Measurements from ENCODE around the gene CTDP1. TPM values are rescaled to one million over a fixed set of nuclear protein-coding genes. Genes with fewer than 3 reads are reported as not detected.

The CTDP1 gene
- total RNA-seq, 4 donors from 2014 or later = 16.7 to 25.3 (median 21.6) TPM

DNA sequence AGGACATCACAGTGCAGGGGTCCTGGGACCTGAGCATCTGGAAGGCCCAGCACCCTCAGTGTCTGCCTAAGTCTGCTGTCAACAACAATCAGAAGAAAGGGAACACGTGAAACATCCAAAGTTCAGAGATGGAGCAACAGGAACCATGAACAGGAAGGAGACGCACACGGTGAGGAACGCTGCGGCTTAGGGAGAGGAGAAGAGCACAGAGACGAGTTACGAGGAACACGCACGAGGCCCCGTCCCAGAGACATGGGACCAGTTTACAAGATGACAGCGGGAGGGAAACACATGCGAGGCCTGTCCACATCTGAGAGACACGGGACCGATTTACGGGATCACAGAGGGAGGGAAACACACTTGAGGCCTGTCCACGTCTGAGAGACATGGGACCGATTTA, 115.2 kb downstream of the CTDP1 start:
- no peak for TF ChIP-seq POLR2AphosphoS5 (IDR thresholded peaks at IDR 0.05)
- TF ChIP-seq EP300 (IDR thresholded peaks at IDR 0.05) = no peak
- no peak for TF ChIP-seq CTCF (IDR thresholded peaks at IDR 0.05)
- TF ChIP-seq POLR2A (IDR thresholded peaks at IDR 0.05) = no peak
- 93 to 94% methylated on average over 5 to 10 of the region's 17 CpGs for WGBS, 2 donors (ENCODE audit: low coverage in 1 of 2)
- ATAC-seq = no peak

DNA sequence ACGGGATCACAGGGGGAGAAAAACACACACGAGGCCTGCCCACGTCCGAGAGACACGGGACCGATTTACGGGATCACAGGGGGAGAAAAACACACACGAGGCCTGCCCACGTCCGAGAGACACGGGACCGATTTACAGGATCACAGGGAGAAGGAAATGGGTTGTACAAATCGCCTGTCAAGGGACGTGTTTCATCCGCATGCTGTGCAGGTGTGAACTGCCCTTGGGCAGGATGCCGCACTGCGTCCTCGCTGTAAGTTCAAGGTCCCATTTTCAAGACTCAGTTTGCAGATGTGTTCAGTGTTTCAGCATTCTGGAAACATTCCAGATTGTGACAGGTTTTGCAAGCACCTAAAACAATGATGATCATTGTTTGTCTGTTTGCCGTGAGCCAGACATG, 115.8 kb downstream of the CTDP1 start:
- TF ChIP-seq POLR2A (IDR thresholded peaks at IDR 0.05) (no peak), EP300 (IDR thresholded peaks at IDR 0.05) (no peak), POLR2AphosphoS5 (IDR thresholded peaks at IDR 0.05) (no peak), CTCF (IDR thresholded peaks at IDR 0.05) (no peak)
- H3K9me3 ChIP-seq = no peaks in the 10 kb centered on the region
- no peaks in the 10 kb centered on the region for H3K36me3 ChIP-seq
- no peak overlapping the region for H3K27ac ChIP-seq
- no peak for ATAC-seq
- H3K4me3 ChIP-seq = no peak overlapping the region
- WGBS, 2 donors (ENCODE audit: low coverage in 1 of 2) = 74 to 80% methylated on average over 12 to 14 of the region's 19 CpGs
- H3K27me3 ChIP-seq = peaks cover 71% of the 10 kb centered on the region
- H3K4me1 ChIP-seq = peaks cover 0 to 24% (median 14%) of the 10 kb centered on the region in 3 donors

More for the DNA sequence above, 115.2 kb downstream of the CTDP1 start:
- Histone ChIP-seq H3K36me3 (no peaks in the 10 kb centered on the region), H3K4me3 (no peak overlapping the region), H3K9me3 (no peaks in the 10 kb centered on the region), H3K27me3 (peaks cover 71% of the 10 kb centered on the region), H3K4me1 (peaks cover 0 to 24% (median 14%) of the 10 kb centered on the region in 3 donors), H3K27ac (no peak overlapping the region)

DNA sequence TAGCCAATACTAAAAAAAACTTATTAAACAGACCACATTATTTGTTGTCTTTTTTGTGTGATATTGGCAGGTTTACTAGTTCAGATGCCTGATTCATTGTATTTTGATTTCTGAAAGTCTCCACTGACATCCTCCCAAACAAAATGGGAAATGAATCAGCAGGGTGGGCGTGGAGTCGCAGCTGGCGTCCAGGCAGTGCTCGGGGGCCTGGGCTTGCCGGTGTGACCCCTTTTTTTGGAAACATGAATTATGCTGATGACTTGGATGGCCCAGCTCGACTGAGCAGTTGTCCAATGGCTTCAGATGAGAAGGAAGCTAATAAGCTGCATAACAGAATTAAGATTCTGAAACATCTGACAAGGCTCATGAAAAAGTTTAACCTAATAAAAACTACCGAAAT, 116.4 kb downstream of the CTDP1 start:
- Histone ChIP-seq H3K27me3 (peaks cover 72% of the 10 kb centered on the region), H3K27ac (no peak overlapping the region), H3K4me3 (no peak overlapping the region), H3K9me3 (no peaks in the 10 kb centered on the region), H3K36me3 (no peaks in the 10 kb centered on the region), H3K4me1 (peaks cover 0 to 24% (median 14%) of the 10 kb centered on the region in 3 donors)
- ATAC-seq = no peak
- TF ChIP-seq POLR2AphosphoS5 (IDR thresholded peaks at IDR 0.05) = no peak
- no peak for TF ChIP-seq POLR2A (IDR thresholded peaks at IDR 0.05)
- no peak for TF ChIP-seq CTCF (IDR thresholded peaks at IDR 0.05)
- TF ChIP-seq EP300 (IDR thresholded peaks at IDR 0.05) = no peak
- 45 to 54% methylated on average over 6 of the region's 7 CpGs for WGBS, 2 donors (ENCODE audit: low coverage in 1 of 2)

GRCh38 chr18:79796531-79797405, 117.2 kb downstream of the CTDP1 start:
- 17 to 23% methylated on average over 1 to 9 of the region's 21 CpGs for WGBS, 2 donors (ENCODE audit: low coverage in 1 of 2)
- peaks cover 73% of the 10 kb centered on the region for H3K27me3 ChIP-seq
- TF ChIP-seq CTCF (IDR thresholded peaks at IDR 0.05) (no peak), POLR2A (IDR thresholded peaks at IDR 0.05) (no peak), POLR2AphosphoS5 (IDR thresholded peaks at IDR 0.05) (no peak), EP300 (IDR thresholded peaks at IDR 0.05) (no peak)
- H3K27ac ChIP-seq = no peak overlapping the region
- no peaks in the 10 kb centered on the region for H3K9me3 ChIP-seq
- ATAC-seq = no peak
- no peaks in the 10 kb centered on the region for H3K36me3 ChIP-seq
- peaks cover 0 to 24% (median 14%) of the 10 kb centered on the region in 3 donors for H3K4me1 ChIP-seq
- no peak overlapping the region for H3K4me3 ChIP-seq

Measured in gastroesophageal sphincter (tissue), 4 donors.